HG03460 (cell line): ENCODE results near the gene SYT8.
"Not testable (repeated sequence)": the region's sequence is repeated elsewhere in the genome, so short reads cannot be mapped to it uniquely, and the experiment has no call there.

Experiments used
- ATAC-seq: cut with Tn5 transposase; IDR thresholded peaks from one replicate; pipeline ENCODE4 v1.9.1; 2021; ENCODE audit not compliant: unreplicated experiment

SYT8 gene

DNA sequence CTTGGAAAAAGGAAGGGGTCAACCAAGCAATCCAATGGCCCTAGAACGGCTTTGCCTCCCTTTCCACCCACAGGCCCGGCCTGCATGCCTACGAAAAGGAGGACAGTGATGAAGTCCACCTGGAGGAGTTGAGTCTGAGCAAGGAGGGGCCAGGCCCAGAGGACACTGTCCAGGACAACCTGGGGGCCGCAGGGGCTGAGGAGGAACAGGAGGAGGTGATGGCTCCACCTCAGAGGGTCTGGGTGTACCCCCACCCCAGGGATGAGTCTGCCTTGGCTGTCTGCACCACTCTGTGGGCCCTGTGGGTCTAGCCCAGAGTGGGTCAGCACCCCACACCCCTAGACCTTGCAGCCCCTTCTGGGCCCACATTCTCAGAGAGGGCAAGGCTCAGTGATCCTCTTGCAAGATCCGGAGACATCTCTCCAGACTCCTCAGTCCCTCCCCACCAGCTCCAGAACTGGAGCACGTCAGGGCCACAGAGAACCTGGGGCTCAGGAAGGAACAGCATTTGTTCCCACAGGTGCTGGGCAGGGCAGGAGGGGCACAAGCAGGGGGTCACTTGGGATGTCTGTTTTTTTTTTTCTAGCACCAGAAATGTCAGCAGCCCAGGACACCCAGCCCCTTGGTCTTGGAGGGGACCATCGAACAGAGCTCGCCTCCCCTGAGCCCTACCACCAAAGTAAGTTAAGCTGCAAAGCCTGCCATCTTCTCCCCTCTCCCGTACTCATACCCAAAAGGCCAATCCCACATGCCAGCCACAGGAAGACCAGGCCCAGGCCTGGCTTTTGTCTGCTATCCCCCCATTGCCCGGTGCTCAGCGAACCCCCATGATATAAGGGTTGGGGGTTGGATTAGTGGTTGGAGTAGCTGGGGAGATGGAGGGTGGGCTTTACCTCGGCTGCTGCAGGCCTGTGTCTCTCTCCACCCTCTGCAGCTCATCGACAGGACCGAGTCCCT lies 48.8 kb downstream of the SYT8 start:
- no peak for ATAC-seq

DNA sequence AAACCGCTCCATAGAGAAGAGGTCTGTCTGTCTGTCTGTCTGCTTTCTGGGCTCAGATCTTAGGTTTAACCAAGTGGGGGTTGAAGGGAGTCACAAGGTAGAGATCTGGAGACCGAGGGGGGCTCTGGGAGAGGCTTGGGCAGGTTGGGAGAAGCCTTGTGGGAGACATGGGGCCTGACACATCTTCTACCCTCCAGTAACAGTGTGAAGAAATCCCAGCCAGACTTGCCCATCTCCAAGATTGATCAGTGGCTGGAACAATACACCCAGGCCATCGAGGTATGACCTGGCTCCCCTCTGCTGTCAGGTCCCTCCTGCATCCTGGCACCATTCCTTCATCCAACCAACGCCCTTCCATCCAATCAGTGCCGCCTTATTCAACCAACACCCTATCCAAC lies 49.5 kb downstream of the SYT8 start:
- no peak for ATAC-seq

GRCh38 chr11:1886551-1886950 lies 51.8 kb downstream of the SYT8 start:
- not testable (repeated sequence) for ATAC-seq
